KG1 (cell line): ENCODE results near the gene TADA2B.
A peak's percentile ranks its signal among the peaks of the same experiment; 100 is the strongest.
"Not testable (repeated sequence)": the region's sequence is repeated elsewhere in the genome, so short reads cannot be mapped to it uniquely, and the experiment has no call there.

Experiments
- DNase-seq: peaks from one replicate; lab custom pipeline; 2025; lab: John Stamatoyannopoulos, UW

The TADA2B gene

GRCh38 chr4:7059662-7060061, 16.5 kb downstream of the TADA2B start:
- DNase-seq: no peak

- DNase-seq: no peak
These were observed 17.4 kb downstream of the TADA2B start for GRCh38 chr4:7060346-7061150.

- no peak for DNase-seq
These were observed 18.6 kb downstream of the TADA2B start for GRCh38 chr4:7061815-7062214.

GRCh38 chr4:7062816-7063215, 19.6 kb downstream of the TADA2B start:
- no peak for DNase-seq

GRCh38 chr4:7063362-7063761, 20.2 kb downstream of the TADA2B start:
- DNase-seq: no peak

- no peak for DNase-seq
These were observed 22.8 kb downstream of the TADA2B start for GRCh38 chr4:7066006-7066405.

GRCh38 chr4:7066493-7066892, 23.3 kb downstream of the TADA2B start:
- no peak for DNase-seq

GRCh38 chr4:7067126-7067451, 23.9 kb downstream of the TADA2B start:
- peak; percentile 21 for DNase-seq

GRCh38 chr4:7067452-7068278, 24.5 kb downstream of the TADA2B start, which contains the start of gene GRPEL1:
GRPEL1 (minus strand) TSS chr4:7068064; CDS start chr4:7068032, 32 bp downstream.
- peak; percentile 99 for DNase-seq

GRCh38 chr4:7068279-7068842, 25.2 kb downstream of the TADA2B start:
- DNase-seq: peak; percentile 59

GRCh38 chr4:7068883-7069282, 25.7 kb downstream of the TADA2B start:
- no peak for DNase-seq

GRCh38 chr4:7070729-7071511, 27.7 kb downstream of the TADA2B start:
- peak; percentile 67 for DNase-seq

GRCh38 chr4:7073059-7073458, 29.9 kb downstream of the TADA2B start:
- no peak for DNase-seq

- DNase-seq: no peak
These were observed 30.6 kb downstream of the TADA2B start for GRCh38 chr4:7073526-7074390.

- no peak for DNase-seq
These were observed 31.3 kb downstream of the TADA2B start for GRCh38 chr4:7074426-7074825.

GRCh38 chr4:7075962-7076695, 33.0 kb downstream of the TADA2B start:
- DNase-seq: no peak

- DNase-seq: no peak
These were observed 33.5 kb downstream of the TADA2B start for GRCh38 chr4:7076696-7077082.

- no peak for DNase-seq
These were observed 34.2 kb downstream of the TADA2B start for GRCh38 chr4:7077371-7077770.

GRCh38 chr4:7078025-7078424, 34.9 kb downstream of the TADA2B start:
- DNase-seq: no peak

GRCh38 chr4:7079483-7079882, 36.3 kb downstream of the TADA2B start:
- not testable (repeated sequence) for DNase-seq
